Breast epithelium (tissue), 3 donors: ENCODE results near the gene AAMP.

ENCODE experiments used
- POLR2A ChIP-seq: fragments of 450-650 bp; IDR thresholded peaks from one replicate; pipeline ENCODE4 v1.6.1; 2016; ENCODE audit warnings: antibody characterized with exemption, mild to moderate bottlenecking, moderate library complexity
- POLR2AphosphoS5 ChIP-seq, 3 donors: sonication (generic); formaldehyde crosslinking; IDR thresholded peaks; one replicate each; pipeline ENCODE4 v1.6.1; 2017; ENCODE audit warnings: antibody characterized with exemption in 3 of 3
- TF ChIP-seq, protein P1 (sequence below), 3 donors: fragments of 450-650 bp; IDR thresholded peaks; one replicate each; pipeline ENCODE4 v1.5.1; 2016 to 2017; ENCODE audit warnings: antibody characterized with exemption in 3 of 3, mild to moderate bottlenecking in 3 of 3, moderate library complexity in 3 of 3

DNA sequence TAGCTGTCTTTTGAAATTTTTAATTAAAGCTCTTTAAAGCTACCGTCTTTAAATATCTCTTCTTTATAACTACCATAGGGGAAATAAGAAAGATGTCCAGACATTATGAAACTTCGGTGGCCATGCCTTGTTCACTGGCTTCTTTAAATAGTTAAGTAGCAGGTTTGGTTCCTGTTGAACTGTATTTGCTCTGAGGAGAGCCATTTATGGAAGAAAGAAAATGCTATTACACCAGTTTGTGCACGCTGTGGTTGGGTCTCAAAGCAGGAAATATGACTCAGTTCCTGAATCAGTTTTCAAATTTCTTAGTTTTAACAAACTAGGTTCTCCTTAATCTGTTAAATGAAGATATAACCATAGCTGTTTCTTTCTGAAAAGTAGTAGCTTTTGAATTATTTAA lies 40.7 kb downstream of the AAMP start:
- TF ChIP-seq, protein P1, sequence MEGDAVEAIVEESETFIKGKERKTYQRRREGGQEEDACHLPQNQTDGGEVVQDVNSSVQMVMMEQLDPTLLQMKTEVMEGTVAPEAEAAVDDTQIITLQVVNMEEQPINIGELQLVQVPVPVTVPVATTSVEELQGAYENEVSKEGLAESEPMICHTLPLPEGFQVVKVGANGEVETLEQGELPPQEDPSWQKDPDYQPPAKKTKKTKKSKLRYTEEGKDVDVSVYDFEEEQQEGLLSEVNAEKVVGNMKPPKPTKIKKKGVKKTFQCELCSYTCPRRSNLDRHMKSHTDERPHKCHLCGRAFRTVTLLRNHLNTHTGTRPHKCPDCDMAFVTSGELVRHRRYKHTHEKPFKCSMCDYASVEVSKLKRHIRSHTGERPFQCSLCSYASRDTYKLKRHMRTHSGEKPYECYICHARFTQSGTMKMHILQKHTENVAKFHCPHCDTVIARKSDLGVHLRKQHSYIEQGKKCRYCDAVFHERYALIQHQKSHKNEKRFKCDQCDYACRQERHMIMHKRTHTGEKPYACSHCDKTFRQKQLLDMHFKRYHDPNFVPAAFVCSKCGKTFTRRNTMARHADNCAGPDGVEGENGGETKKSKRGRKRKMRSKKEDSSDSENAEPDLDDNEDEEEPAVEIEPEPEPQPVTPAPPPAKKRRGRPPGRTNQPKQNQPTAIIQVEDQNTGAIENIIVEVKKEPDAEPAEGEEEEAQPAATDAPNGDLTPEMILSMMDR (IDR thresholded peaks at IDR 0.05): no peak
- TF ChIP-seq POLR2AphosphoS5 (IDR thresholded peaks at IDR 0.05) (no peak), POLR2A (no peak)
